HepG2 (cell line): ENCODE results near the gene ZSCAN31. TPM values are rescaled to one million over a fixed set of nuclear protein-coding genes. Genes with fewer than 3 reads are reported as not detected.

Experiments used
- ASH2L ChIP-seq: fragments of 300-600, 200-600 bp; sonication (generic); IDR thresholded peaks from 2 replicates; pipeline ENCODE4 v1.7.0; 2017; ENCODE audit warnings: low read depth, mild to moderate bottlenecking, moderate library complexity, mixed read lengths, low read length; ENCODE audit not compliant: insufficient read length
- CREM ChIP-seq, 2 experiments: sonication (generic) in 1 of 2; formaldehyde crosslinking in 1 of 2; IDR thresholded peaks; 2 replicates each; pipeline versions ENCODE4 v1.4.0 to v1.6.1; 2016 to 2020; ENCODE audit warnings: antibody characterized with exemption in 1 of 2, mild to moderate bottlenecking in 1 of 2, missing genetic modification reagents in 1 of 2
- E2F5 ChIP-seq: sonication (generic); formaldehyde crosslinking; conservative IDR thresholded peaks from 2 replicates; pipeline ENCODE4 v1.4.0; 2020; ENCODE audit warnings: missing genetic modification reagents
- GLMP ChIP-seq: sonication (generic); formaldehyde crosslinking; IDR thresholded peaks from 2 replicates; pipeline ENCODE4 v1.9.0; 2021; ENCODE audit warnings: missing genetic modification reagents, mild to moderate bottlenecking, borderline replicate concordance
- HES4 ChIP-seq: sonication (generic); formaldehyde crosslinking; IDR thresholded peaks from 2 replicates; pipeline ENCODE4 v1.9.0; 2021; ENCODE audit warnings: mild to moderate bottlenecking, missing genetic modification reagents, borderline replicate concordance
- HIVEP1 ChIP-seq: sonication (generic); formaldehyde crosslinking; IDR thresholded peaks from 2 replicates; pipeline ENCODE4 v1.4.0; 2020; ENCODE audit warnings: mild to moderate bottlenecking, missing genetic modification reagents
- HMG20B ChIP-seq: conservative IDR thresholded peaks from 2 replicates; pipeline ENCODE4 v1.6.1; 2016; ENCODE audit warnings: missing genetic modification reagents, missing compliant biosample characterization
- HNF4A ChIP-seq: sonication (generic); formaldehyde crosslinking; IDR thresholded peaks from 2 replicates; pipeline ENCODE4 v1.4.0; 2020; ENCODE audit warnings: missing genetic modification reagents
- HOXA7 ChIP-seq: sonication (generic); formaldehyde crosslinking; IDR thresholded peaks from 2 replicates; pipeline ENCODE4 v1.8.1; 2022; ENCODE audit warnings: mild to moderate bottlenecking, missing genetic modification reagents, moderate library complexity
- IKZF5 ChIP-seq: IDR thresholded peaks from 2 replicates; pipeline ENCODE4 v1.6.1; 2018; ENCODE audit warnings: missing genetic modification reagents, mild to moderate bottlenecking, missing compliant biosample characterization
- KAT7 ChIP-seq: IDR thresholded peaks from 2 replicates; pipeline ENCODE4 v1.6.1; 2018; ENCODE audit warnings: borderline replicate concordance, missing compliant biosample characterization
- KDM5A ChIP-seq: fragments of 200-600 bp; sonication (generic); IDR thresholded peaks from 2 replicates; pipeline ENCODE4 v1.7.0; 2018; ENCODE audit warnings: antibody characterized with exemption, mild to moderate bottlenecking, low read length, borderline replicate concordance
- KLF13 ChIP-seq: sonication (generic); formaldehyde crosslinking; IDR thresholded peaks from 2 replicates; pipeline ENCODE4 v1.4.0; 2020; ENCODE audit warnings: mild to moderate bottlenecking, missing genetic modification reagents
- MEIS1 ChIP-seq: sonication (generic); formaldehyde crosslinking; IDR thresholded peaks from 2 replicates; pipeline ENCODE4 v1.9.0; 2021; ENCODE audit warnings: mild to moderate bottlenecking, missing genetic modification reagents, moderate library complexity, borderline replicate concordance
- MXD4 ChIP-seq: IDR thresholded peaks from 2 replicates; pipeline ENCODE4 v1.6.1; 2016; ENCODE audit warnings: mild to moderate bottlenecking, missing biosample characterization, missing genetic modification reagents
- PLSCR1 ChIP-seq: sonication (generic); formaldehyde crosslinking; IDR thresholded peaks from 2 replicates; pipeline ENCODE4 v1.5.0; 2020; ENCODE audit warnings: missing genetic modification reagents, mild to moderate bottlenecking, borderline replicate concordance
- ZBTB26 ChIP-seq: IDR thresholded peaks from 2 replicates; pipeline ENCODE4 v1.6.1; 2016; ENCODE audit warnings: missing compliant biosample characterization, missing genetic modification reagents, borderline replicate concordance
- ZNF160 ChIP-seq: sonication (generic); formaldehyde crosslinking; IDR thresholded peaks from 2 replicates; pipeline ENCODE4 v1.8.0; 2022; ENCODE audit warnings: mild to moderate bottlenecking, inconsistent platforms, missing genetic modification reagents
- ZNF224 ChIP-seq: sonication (generic); formaldehyde crosslinking; IDR thresholded peaks from 2 replicates; pipeline ENCODE4 v1.5.0; 2020; ENCODE audit warnings: mild to moderate bottlenecking, missing genetic modification reagents
- ZNF552 ChIP-seq: sonication (generic); formaldehyde crosslinking; IDR thresholded peaks from 2 replicates; pipeline ENCODE4 v1.9.0; 2022; ENCODE audit warnings: missing genetic modification reagents, mild to moderate bottlenecking, borderline replicate concordance
- ZNF724P ChIP-seq: sonication (generic); formaldehyde crosslinking; IDR thresholded peaks from 2 replicates; pipeline ENCODE4 v1.8.0; 2022; ENCODE audit warnings: missing genetic modification reagents, borderline replicate concordance
- polyA plus RNA-seq, 8 experiments: library from polyadenylated mRNA; depleted of rRNA in 3 of 8; stranded (reverse) in 7 of 8; unstranded in 1 of 8; fragments of >200 nt; fragmentation: Illumina TruSeq in 4 of 8; extraction: Trizol in 4 of 8; gene quantifications; 2 replicates each; pipeline versions ENCODE4 v1.2.1 to v1.2.3, GENCODE V29; 2011 to 2016; ENCODE audit warnings: low read depth in 4 of 8, missing spikeins in 1 of 8, mixed read lengths in 1 of 8; ENCODE audit not compliant: insufficient read depth in 1 of 8
- total RNA-seq, 5 experiments: library from RNA; depleted of rRNA; stranded (reverse); fragments of >200 nt; fragmentation: Illumina TruSeq; extraction: Trizol; gene quantifications; 2 replicates each; pipeline ENCODE4 v1.2.3, GENCODE V29; 2016; ENCODE audit warnings: low read depth in 1 of 5

Gene ZSCAN31
- total and polyA plus RNA-seq, 2 of the 13 experiments (the other 11 are each of a cell fraction or from before 2014, with no cell fraction given), result 5.3 to 6.2 TPM

GRCh38 chr6:28383235-28384142 is 47.5 kb upstream of the ZSCAN31 start (continued):
- no peak for TF ChIP-seq GLMP (CRISPR knock-in tag)
- TF ChIP-seq ZNF160 (CRISPR knock-in tag), result peak; percentile 82; the same call in 1 of the 2 replicates
- peak; percentile 89 for TF ChIP-seq KDM5A
- peak; percentile 82 for TF ChIP-seq HNF4A (CRISPR knock-in tag)
- TF ChIP-seq HES4 (CRISPR knock-in tag), result no peak; the same call in 1 of the 2 replicates
- 0 out of 2 replicates have a peak, but pooled peaks have one; percentile 52 for TF ChIP-seq KLF13
- peak; percentile 80; the same call in 1 of the 2 replicates for TF ChIP-seq E2F5 (CRISPR knock-in tag)
- 0 out of 2 replicates have a peak, but pooled peaks have one; percentile 39 for TF ChIP-seq HMG20B (CRISPR knock-in tag)
- no peak for TF ChIP-seq PLSCR1 (CRISPR knock-in tag)
- no peak; the same call in 1 of the 2 replicates for TF ChIP-seq ZNF724P
- TF ChIP-seq ASH2L, result peak; percentile 97
- peak; percentile 67; the same call in 1 of the 2 replicates for TF ChIP-seq ZNF224 (CRISPR knock-in tag)
- peak; percentile 97 for TF ChIP-seq MXD4
- TF ChIP-seq MEIS1 (CRISPR knock-in tag), result peak; percentile 91; the same call in 1 of the 2 replicates
- TF ChIP-seq ZBTB26 (CRISPR knock-in tag), result peak; percentile 87
- TF ChIP-seq ZNF552 (CRISPR knock-in tag), result peak; percentile 93
- peak; percentile 94 for TF ChIP-seq HIVEP1 (CRISPR knock-in tag)
- peak; percentile 95 for TF ChIP-seq IKZF5
- no peak for TF ChIP-seq HOXA7
- peak; percentile 83 for TF ChIP-seq CREM (IDR thresholded peaks at IDR 0.05)
- no peak for TF ChIP-seq CREM (CRISPR knock-in tag; IDR thresholded peaks at IDR 0.05)
- TF ChIP-seq KAT7, result peak; percentile 73; the same call in 1 of the 2 replicates
